ENCODE data around the gene B3GLCT. TPM values are rescaled to one million over a fixed set of nuclear protein-coding genes. Genes with fewer than 3 reads are reported as not detected.

Gene B3GLCT
- total RNA-seq, 1 experiment from 2014 or later = 3.9 TPM

DNA sequence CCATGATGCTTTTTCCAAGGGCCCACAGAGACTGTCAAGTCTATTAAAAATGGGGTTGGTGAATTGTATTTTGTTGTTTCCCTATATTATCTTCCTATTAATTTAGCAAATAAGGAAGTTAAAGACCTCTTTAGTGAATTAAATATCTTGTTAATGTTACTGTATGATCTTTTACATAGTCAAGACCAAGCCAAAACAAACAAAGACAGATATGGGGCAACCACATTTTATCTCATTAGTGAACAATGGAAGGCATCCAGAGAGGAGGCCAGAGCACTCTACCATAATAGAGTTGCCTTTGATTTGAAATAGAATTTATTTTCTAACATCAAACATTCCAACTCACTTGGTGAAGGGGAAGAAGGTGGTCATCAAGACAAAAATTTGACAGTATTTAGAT, 169.4 kb downstream of the B3GLCT start:
- Histone ChIP-seq H3K4me1 (ENCODE audit: control insufficient read depth in 1 of 2, insufficient read depth in 2 of 2, low read length in 2 of 2) (no peaks in the 10 kb centered on the region), H3K79me2 (ENCODE audit: insufficient read depth, low read length) (no peaks in the 10 kb centered on the region), H3K4me2 (ENCODE audit: low read length) (no peak overlapping the region), H3K9me2 (ENCODE audit: insufficient read depth) (no peaks in the 10 kb centered on the region), H2AFZ (ENCODE audit: low read depth, low read length, poor library complexity, severe bottlenecking) (no peak overlapping the region), H3K27ac (ENCODE audit: low read depth, low read length) (no peak overlapping the region), H3K36me3 (ENCODE audit: control insufficient read depth in 1 of 2, insufficient read depth in 2 of 2, low read length in 2 of 2) (no peaks in the 10 kb centered on the region), H3K9me3 (ENCODE audit: control insufficient read depth in 1 of 2, insufficient read depth in 1 of 2, low read depth in 1 of 2, low read length in 2 of 2) (no peaks in the 10 kb centered on the region), H3K9ac (ENCODE audit: low read length) (no peak overlapping the region), H3K27me3 (ENCODE audit: insufficient read depth, low read length) (no peaks in the 10 kb centered on the region), H3K4me3 (replicated peaks in 1 of 2; ENCODE audit: low read depth in 1 of 2, low read length in 2 of 2) (no peak overlapping the region), H4K20me1 (ENCODE audit: insufficient read depth) (no peaks in the 10 kb centered on the region)
- intact Hi-C loops (cut with micrococcal nuclease) = no loop called here
- DNase-seq (ENCODE audit: low read depth, low spot score) = no peak
- TF ChIP-seq EZH2 (IDR thresholded peaks at IDR 0.05) (no peak), YY1 (IDR thresholded peaks at IDR 0.05; ENCODE audit: extremely low read depth, insufficient replicate concordance, low read depth, low read length) (no peak), TCF7L2 (IDR thresholded peaks at IDR 0.05; ENCODE audit: borderline replicate concordance, extremely low read depth, insufficient read depth, insufficient read length) (no peak), CEBPB (IDR thresholded peaks at IDR 0.05; ENCODE audit: low read depth) (no peak), EZH2phosphoT487 (IDR thresholded peaks at IDR 0.05; ENCODE audit: borderline replicate concordance) (no peak)
- TF ChIP-seq, protein P1, sequence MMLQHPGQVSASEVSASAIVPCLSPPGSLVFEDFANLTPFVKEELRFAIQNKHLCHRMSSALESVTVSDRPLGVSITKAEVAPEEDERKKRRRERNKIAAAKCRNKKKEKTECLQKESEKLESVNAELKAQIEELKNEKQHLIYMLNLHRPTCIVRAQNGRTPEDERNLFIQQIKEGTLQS (IDR thresholded peaks at IDR 0.05) = no peak
- TF ChIP-seq, protein P2, sequence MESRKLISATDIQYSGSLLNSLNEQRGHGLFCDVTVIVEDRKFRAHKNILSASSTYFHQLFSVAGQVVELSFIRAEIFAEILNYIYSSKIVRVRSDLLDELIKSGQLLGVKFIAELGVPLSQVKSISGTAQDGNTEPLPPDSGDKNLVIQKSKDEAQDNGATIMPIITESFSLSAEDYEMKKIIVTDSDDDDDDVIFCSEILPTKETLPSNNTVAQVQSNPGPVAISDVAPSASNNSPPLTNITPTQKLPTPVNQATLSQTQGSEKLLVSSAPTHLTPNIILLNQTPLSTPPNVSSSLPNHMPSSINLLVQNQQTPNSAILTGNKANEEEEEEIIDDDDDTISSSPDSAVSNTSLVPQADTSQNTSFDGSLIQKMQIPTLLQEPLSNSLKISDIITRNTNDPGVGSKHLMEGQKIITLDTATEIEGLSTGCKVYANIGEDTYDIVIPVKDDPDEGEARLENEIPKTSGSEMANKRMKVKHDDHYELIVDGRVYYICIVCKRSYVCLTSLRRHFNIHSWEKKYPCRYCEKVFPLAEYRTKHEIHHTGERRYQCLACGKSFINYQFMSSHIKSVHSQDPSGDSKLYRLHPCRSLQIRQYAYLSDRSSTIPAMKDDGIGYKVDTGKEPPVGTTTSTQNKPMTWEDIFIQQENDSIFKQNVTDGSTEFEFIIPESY (IDR thresholded peaks at IDR 0.05; ENCODE audit: extremely low read depth, insufficient replicate concordance, low read length) = no peak
- no TSS peak for BruUV-seq (replicated peaks)
- POLR2A ChIA-PET = no interaction called here
- ATAC-seq = no peak
- RAD21 ChIA-PET (ENCODE audit: low non-redundant PET in 1 of 2, low total read pairs in 2 of 2, uncharacterized antibody in 2 of 2, unreplicated experiment in 2 of 2) = no interaction called here
- CTCF ChIA-PET = no interaction called here

DNA sequence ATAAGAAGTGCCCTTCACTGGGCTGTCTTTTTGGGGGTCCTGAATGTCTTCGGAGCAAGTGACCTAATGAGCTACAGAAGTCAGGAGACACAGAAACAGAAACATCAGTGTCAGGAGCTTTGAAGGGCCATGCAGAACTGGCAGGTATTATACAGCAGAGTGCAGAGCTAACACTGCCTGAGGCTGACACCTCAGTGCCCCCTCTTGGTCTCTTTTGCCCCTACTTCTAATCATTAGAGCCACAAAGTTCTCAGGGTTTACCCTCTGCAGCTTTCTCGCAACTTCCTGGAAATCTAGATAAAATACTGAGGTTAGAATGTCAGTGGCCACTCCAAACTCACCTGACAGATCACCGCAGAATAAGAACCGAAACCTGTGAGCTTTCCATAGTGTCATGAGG, 172.7 kb downstream of the B3GLCT start:
- ChIA-PET CTCF (no interaction called here), POLR2A (no interaction called here), RAD21 (ENCODE audit: low non-redundant PET in 1 of 2, low total read pairs in 2 of 2, uncharacterized antibody in 2 of 2, unreplicated experiment in 2 of 2) (no interaction called here)
- Histone ChIP-seq H3K27me3 (ENCODE audit: insufficient read depth, low read length) (no peaks in the 10 kb centered on the region), H3K4me2 (ENCODE audit: low read length) (no peak overlapping the region), H3K4me3 (replicated peaks in 1 of 2; ENCODE audit: low read depth in 1 of 2, low read length in 2 of 2) (no peak overlapping the region), H4K20me1 (ENCODE audit: insufficient read depth) (no peaks in the 10 kb centered on the region), H3K9me2 (ENCODE audit: insufficient read depth) (no peaks in the 10 kb centered on the region), H2AFZ (ENCODE audit: low read depth, low read length, poor library complexity, severe bottlenecking) (no peak overlapping the region), H3K36me3 (ENCODE audit: control insufficient read depth in 1 of 2, insufficient read depth in 2 of 2, low read length in 2 of 2) (no peaks in the 10 kb centered on the region), H3K27ac (ENCODE audit: low read depth, low read length) (no peak overlapping the region), H3K9ac (ENCODE audit: low read length) (no peak overlapping the region), H3K9me3 (ENCODE audit: control insufficient read depth in 1 of 2, insufficient read depth in 1 of 2, low read depth in 1 of 2, low read length in 2 of 2) (no peaks in the 10 kb centered on the region), H3K4me1 (ENCODE audit: control insufficient read depth in 1 of 2, insufficient read depth in 2 of 2, low read length in 2 of 2) (no peaks in the 10 kb centered on the region), H3K79me2 (ENCODE audit: insufficient read depth, low read length) (no peaks in the 10 kb centered on the region)
- TF ChIP-seq, protein P1 (IDR thresholded peaks at IDR 0.05) = no peak
- TF ChIP-seq TCF7L2 (IDR thresholded peaks at IDR 0.05; ENCODE audit: borderline replicate concordance, extremely low read depth, insufficient read depth, insufficient read length) (no peak), ELF1 (IDR thresholded peaks at IDR 0.05; ENCODE audit: borderline replicate concordance, low read depth) (no peak), ZFX (IDR thresholded peaks at IDR 0.05) (no peak), CBX3 (IDR thresholded peaks at IDR 0.05; ENCODE audit: low read depth) (no peak), FOSL1 (IDR thresholded peaks at IDR 0.05; ENCODE audit: low read depth) (no peak), JUND (IDR thresholded peaks at IDR 0.05) (no peak), EZH2 (IDR thresholded peaks at IDR 0.05) (no peak), SIN3A (IDR thresholded peaks at IDR 0.05; ENCODE audit: low read depth) (no peak), SP1 (IDR thresholded peaks at IDR 0.05; ENCODE audit: low read depth) (no peak), EZH2phosphoT487 (IDR thresholded peaks at IDR 0.05; ENCODE audit: borderline replicate concordance) (no peak), EGR1 (IDR thresholded peaks at IDR 0.05; ENCODE audit: low read depth) (no peak), ZNF274 (IDR thresholded peaks at IDR 0.05; ENCODE audit: low read depth, low read length) (no peak), YY1 (IDR thresholded peaks at IDR 0.05; ENCODE audit: extremely low read depth, insufficient replicate concordance, low read depth, low read length) (no peak)
- TF ChIP-seq, protein P3, sequence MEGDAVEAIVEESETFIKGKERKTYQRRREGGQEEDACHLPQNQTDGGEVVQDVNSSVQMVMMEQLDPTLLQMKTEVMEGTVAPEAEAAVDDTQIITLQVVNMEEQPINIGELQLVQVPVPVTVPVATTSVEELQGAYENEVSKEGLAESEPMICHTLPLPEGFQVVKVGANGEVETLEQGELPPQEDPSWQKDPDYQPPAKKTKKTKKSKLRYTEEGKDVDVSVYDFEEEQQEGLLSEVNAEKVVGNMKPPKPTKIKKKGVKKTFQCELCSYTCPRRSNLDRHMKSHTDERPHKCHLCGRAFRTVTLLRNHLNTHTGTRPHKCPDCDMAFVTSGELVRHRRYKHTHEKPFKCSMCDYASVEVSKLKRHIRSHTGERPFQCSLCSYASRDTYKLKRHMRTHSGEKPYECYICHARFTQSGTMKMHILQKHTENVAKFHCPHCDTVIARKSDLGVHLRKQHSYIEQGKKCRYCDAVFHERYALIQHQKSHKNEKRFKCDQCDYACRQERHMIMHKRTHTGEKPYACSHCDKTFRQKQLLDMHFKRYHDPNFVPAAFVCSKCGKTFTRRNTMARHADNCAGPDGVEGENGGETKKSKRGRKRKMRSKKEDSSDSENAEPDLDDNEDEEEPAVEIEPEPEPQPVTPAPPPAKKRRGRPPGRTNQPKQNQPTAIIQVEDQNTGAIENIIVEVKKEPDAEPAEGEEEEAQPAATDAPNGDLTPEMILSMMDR (IDR thresholded peaks at IDR 0.05 in 2 of 3, conservative IDR thresholded peaks at IDR 0.05 in 1 of 3; ENCODE audit: borderline replicate concordance in 1 of 3, insufficient read depth in 1 of 3, low read depth in 2 of 3, low read length in 2 of 3) = no peak
- intact Hi-C loops (cut with micrococcal nuclease) = no loop called here
- no peak for ATAC-seq
- no peak for DNase-seq (ENCODE audit: low read depth, low spot score)
- BruUV-seq (replicated peaks) = no TSS peak

Measured in HCT116 (cell line).